K562 (cell line): ENCODE measurements around the gene TMC1. TPM values are rescaled to one million over a fixed set of nuclear protein-coding genes. Genes with fewer than 3 reads are reported as not detected.
A peak's percentile ranks its signal among the peaks of the same experiment; 100 is the strongest.

Experiments
- CTBP1 ChIP-seq: fragments of 450-650 bp; IDR thresholded peaks from 2 replicates; pipeline ENCODE4 v1.6.1; 2016; ENCODE audit warnings: borderline replicate concordance
- DDX20 ChIP-seq: fragments of 450-650 bp; IDR thresholded peaks from 2 replicates; pipeline ENCODE4 v1.6.1; 2016; ENCODE audit warnings: missing genetic modification characterization, low read depth, mild to moderate bottlenecking, missing compliant biosample characterization, moderate library complexity
- ELK1 ChIP-seq: sonication (generic); formaldehyde crosslinking; IDR thresholded peaks from 2 replicates; pipeline ENCODE4 v1.8.1; 2022; ENCODE audit warnings: missing genetic modification reagents
- EP300 ChIP-seq: IDR thresholded peaks from 2 replicates; pipeline ENCODE4 v1.6.1; 2012; ENCODE audit warnings: low read length, improper control_type of control experiment
- ETV1 ChIP-seq: fragments of 450-650 bp; conservative IDR thresholded peaks from 2 replicates; pipeline ENCODE4 v1.6.1; 2016; ENCODE audit warnings: missing genetic modification characterization, control low read depth, low read depth, missing compliant biosample characterization
- ETV5 ChIP-seq: sonication (generic); formaldehyde crosslinking; IDR thresholded peaks from 2 replicates; pipeline ENCODE4 v1.4.0; 2020; ENCODE audit warnings: low read depth, mild to moderate bottlenecking, missing genetic modification reagents
- FUS ChIP-seq: fragments of 200-400 bp; formaldehyde crosslinking; optimal IDR thresholded peaks from 2 replicates; pipeline ENCODE3; 2017; ENCODE audit warnings: low read depth, low read length
- ILF3 ChIP-seq: fragments of 450-650 bp; IDR thresholded peaks from 2 replicates; pipeline ENCODE4 v1.6.1; 2018; ENCODE audit warnings: antibody characterized with exemption, mild to moderate bottlenecking, moderate library complexity, borderline replicate concordance
- ILK ChIP-seq: fragments of 450-650 bp; IDR thresholded peaks from 2 replicates; pipeline ENCODE4 v1.6.1; 2016; ENCODE audit warnings: missing genetic modification characterization, low read depth, mild to moderate bottlenecking, missing compliant biosample characterization, moderate library complexity, borderline replicate concordance
- MLX ChIP-seq, 2 experiments: fragments of 450-650 bp in 1 of 2; sonication (generic) in 1 of 2; formaldehyde crosslinking; conservative IDR thresholded peaks; 2 replicates each; pipeline versions ENCODE4 v1.4.0 to v1.8.1; 2020 to 2022; ENCODE audit warnings: mild to moderate bottlenecking in 1 of 2, missing genetic modification reagents in 1 of 2
- MNT ChIP-seq, 2 experiments: fragments of 450-650 bp; conservative IDR thresholded peaks; 2 replicates each; pipeline ENCODE4 v1.6.1; 2017; ENCODE audit warnings: mild to moderate bottlenecking in 2 of 2, moderate library complexity in 2 of 2
- MTA3 ChIP-seq: fragments of 450-650 bp; formaldehyde crosslinking; IDR thresholded peaks from 2 replicates; pipeline ENCODE4 v1.6.1; 2017; ENCODE audit warnings: mild to moderate bottlenecking, borderline replicate concordance
- NR2F6 ChIP-seq: fragments of 450-650 bp; formaldehyde crosslinking; IDR thresholded peaks from 2 replicates; pipeline ENCODE4 v1.4.0; 2020; ENCODE audit warnings: mild to moderate bottlenecking
- POLR2A ChIP-seq: fragments of 450-650 bp; conservative IDR thresholded peaks from 2 replicates; pipeline ENCODE4 v1.6.1; 2016
- RBFOX2 ChIP-seq: fragments of 200-400 bp; formaldehyde crosslinking; IDR thresholded peaks from 2 replicates; pipeline ENCODE4 v1.6.1; 2017; ENCODE audit warnings: low read depth, mild to moderate bottlenecking, low read length, moderate library complexity
- RBM22 ChIP-seq: fragments of 200-400 bp; formaldehyde crosslinking; IDR thresholded peaks from 2 replicates; pipeline ENCODE4 v1.6.1; 2018; ENCODE audit warnings: low read length, low read depth; ENCODE audit not compliant: poor library complexity, severe bottlenecking
- RCOR1 ChIP-seq, 2 experiments: IDR thresholded peaks; 2 replicates each; pipeline ENCODE4 v1.6.1; 2012; ENCODE audit warnings: low read depth in 2 of 2, low read length in 2 of 2, borderline replicate concordance in 1 of 2, improper control_type of control experiment in 1 of 2
- THRAP3 ChIP-seq: fragments of 450-650 bp; IDR thresholded peaks from 2 replicates; pipeline ENCODE4 v1.6.1; 2016; ENCODE audit warnings: mild to moderate bottlenecking, inconsistent platforms, borderline replicate concordance
- VEZF1 ChIP-seq: fragments of 200-800 bp; sonication (Bioruptor generic); IDR thresholded peaks from 2 replicates; pipeline ENCODE4 v1.6.1; 2017; ENCODE audit warnings: missing genetic modification characterization, missing compliant biosample characterization
- ZNF263 ChIP-seq: sonication (generic); formaldehyde crosslinking; IDR thresholded peaks from 2 replicates; pipeline ENCODE4 v1.8.0; 2022; ENCODE audit warnings: mild to moderate bottlenecking, missing genetic modification reagents, borderline replicate concordance
- polyA plus RNA-seq, 8 experiments: library from polyadenylated mRNA; depleted of rRNA in 4 of 8; stranded (reverse) in 5 of 8; unstranded in 3 of 8; fragments of >200 nt; fragmentation: Nextera tagmentation in 2 of 8; fragmentation: Illumina TruSeq in 1 of 8; extraction: Ambion mirVana in 2 of 8; extraction: Trizol in 1 of 8; gene quantifications; 2 replicates each; pipeline versions ENCODE4 v1.2.1 to v1.2.3, GENCODE V29; 2011 to 2014; ENCODE audit warnings: inconsistent platforms in 1 of 8, missing spikeins in 1 of 8
- total RNA-seq, 7 experiments: library from RNA; depleted of rRNA in 6 of 7; stranded (reverse); fragments of >200 nt in 6 of 7; fragmentation: Illumina TruSeq in 2 of 7; extraction: Trizol in 2 of 7; gene quantifications; 2 replicates each; pipeline versions ENCODE4 v1.2.1 to v1.2.3, GENCODE V29; 2011 to 2021; ENCODE audit warnings: low replicate concordance in 1 of 7
- TF ChIP-seq, protein P1 (sequence below): fragments of 250-450 bp; sonication (Bioruptor Pico); IDR thresholded peaks from 2 replicates; pipeline ENCODE4 v1.8.0; 2021; ENCODE audit warnings: moderate library complexity, mild to moderate bottlenecking, inconsistent platforms

Gene TMC1
- total and polyA plus RNA-seq, 9 of the 15 experiments (the other 6 are each of a cell fraction or from before 2014, with no cell fraction given): 0.10 to 0.15 TPM; not detected in 7

GRCh38 chr9:72586388-72587130 is 65.2 kb downstream of the TMC1 start (continued):
- TF ChIP-seq MLX (CRISPR knock-in tag; conservative IDR thresholded peaks at IDR 0.05): no peak
- TF ChIP-seq ZNF263 (CRISPR knock-in tag): no peak
- TF ChIP-seq EP300: peak; percentile 12; the same call in 1 of the 2 replicates
- TF ChIP-seq ETV5 (CRISPR knock-in tag): peak; percentile 59; the same call in 1 of the 2 replicates
- no peak for TF ChIP-seq FUS
- no peak for TF ChIP-seq ELK1
- no peak for TF ChIP-seq NR2F6 (CRISPR knock-in tag)
- TF ChIP-seq, protein P1, sequence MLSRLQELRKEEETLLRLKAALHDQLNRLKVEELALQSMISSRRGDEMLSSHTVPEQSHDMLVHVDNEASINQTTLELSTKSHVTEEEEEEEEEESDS (CRISPR knock-in tag): no peak
- peak in 1 of 2 experiments; percentile 33; a peak in 1 of 4 replicates for TF ChIP-seq RCOR1 (IDR thresholded peaks at IDR 0.05; ENCODE audit: borderline replicate concordance in 1 of 2, low read depth in 2 of 2, low read length in 2 of 2)
- TF ChIP-seq MTA3: no peak
- no peak for TF ChIP-seq ILF3
- no peak for TF ChIP-seq RBM22
- 0 out of 2 replicates have a peak, but pooled peaks have one; percentile 33 for TF ChIP-seq CTBP1
- no peak for TF ChIP-seq MNT (conservative IDR thresholded peaks at IDR 0.05)
- TF ChIP-seq THRAP3: no peak
- TF ChIP-seq RBFOX2: no peak
- no peak for TF ChIP-seq VEZF1
- peak; percentile 54 for TF ChIP-seq ETV1 (tag)
- TF ChIP-seq POLR2A: no peak
- TF ChIP-seq ILK (tag): no peak
- no peak for TF ChIP-seq DDX20
